Measurements from ENCODE around the gene TNIP2.

DNA sequence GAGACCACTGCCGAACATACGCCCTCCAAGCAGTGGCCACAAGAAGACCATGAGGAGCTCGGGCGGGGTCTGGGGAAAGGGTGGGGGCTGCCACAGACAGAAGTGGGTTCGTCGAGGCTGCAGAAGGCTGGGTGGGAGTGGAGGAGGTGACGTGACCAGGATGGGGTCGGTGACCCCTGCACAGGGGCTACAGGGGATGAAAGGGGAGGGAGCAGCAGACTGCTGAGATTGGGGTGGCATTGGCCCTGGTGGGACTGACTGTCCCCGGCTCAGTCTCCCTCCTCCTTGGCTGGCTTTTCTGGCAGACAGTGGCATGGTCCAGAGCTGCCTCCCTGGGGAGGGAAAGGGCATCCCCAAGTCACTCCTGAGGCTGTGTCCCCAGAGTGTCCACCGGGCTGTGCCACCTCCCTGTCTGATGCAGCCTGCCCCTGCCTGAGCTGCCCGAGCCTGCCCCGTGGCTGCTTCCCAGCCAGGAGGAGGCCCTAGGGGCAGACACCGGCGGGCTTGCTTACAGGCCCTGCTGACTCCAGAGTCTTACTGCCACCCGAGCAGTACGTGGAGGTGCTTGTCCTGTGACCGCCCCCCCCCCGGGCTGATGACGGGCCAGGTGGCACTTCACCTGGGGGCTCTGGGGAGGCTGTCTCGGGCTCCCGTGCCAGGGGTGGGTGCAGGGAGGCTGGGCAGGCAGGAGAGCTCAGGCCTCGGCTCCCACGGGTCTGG is 44.0 kb upstream of the TNIP2 start:
- TF ChIP-seq, protein P1, sequence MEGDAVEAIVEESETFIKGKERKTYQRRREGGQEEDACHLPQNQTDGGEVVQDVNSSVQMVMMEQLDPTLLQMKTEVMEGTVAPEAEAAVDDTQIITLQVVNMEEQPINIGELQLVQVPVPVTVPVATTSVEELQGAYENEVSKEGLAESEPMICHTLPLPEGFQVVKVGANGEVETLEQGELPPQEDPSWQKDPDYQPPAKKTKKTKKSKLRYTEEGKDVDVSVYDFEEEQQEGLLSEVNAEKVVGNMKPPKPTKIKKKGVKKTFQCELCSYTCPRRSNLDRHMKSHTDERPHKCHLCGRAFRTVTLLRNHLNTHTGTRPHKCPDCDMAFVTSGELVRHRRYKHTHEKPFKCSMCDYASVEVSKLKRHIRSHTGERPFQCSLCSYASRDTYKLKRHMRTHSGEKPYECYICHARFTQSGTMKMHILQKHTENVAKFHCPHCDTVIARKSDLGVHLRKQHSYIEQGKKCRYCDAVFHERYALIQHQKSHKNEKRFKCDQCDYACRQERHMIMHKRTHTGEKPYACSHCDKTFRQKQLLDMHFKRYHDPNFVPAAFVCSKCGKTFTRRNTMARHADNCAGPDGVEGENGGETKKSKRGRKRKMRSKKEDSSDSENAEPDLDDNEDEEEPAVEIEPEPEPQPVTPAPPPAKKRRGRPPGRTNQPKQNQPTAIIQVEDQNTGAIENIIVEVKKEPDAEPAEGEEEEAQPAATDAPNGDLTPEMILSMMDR (IDR thresholded peaks at IDR 0.05): no peak
- TF ChIP-seq POLR2A (IDR thresholded peaks at IDR 0.05): no peak

All from Peyer's patch (tissue), 4 donors.